GM18951 (cell line): ENCODE data around the gene EPHB2.

Experiments
- POLR2A ChIP-seq: IDR thresholded peaks from 4 replicates; pipeline ENCODE4 v1.6.1; 2011; ENCODE audit warnings: mild to moderate bottlenecking; ENCODE audit not compliant: insufficient read length, insufficient read depth; ENCODE audit errors: extremely low read depth
- in situ Hi-C: fragments of 300-500 bp; cut with MboI; formaldehyde crosslinking; loops from one replicate; pipeline ENCODE4 v1.12.0; 2022; ENCODE audit warnings: low sequenced_read_pairs, mixed read lengths, inconsistent platforms; ENCODE audit not compliant: unreplicated experiment

The EPHB2 gene

GRCh38 chr1:22790232-22791008 is 79.8 kb downstream of the EPHB2 start:
- in situ Hi-C loops: no loop called here
- TF ChIP-seq POLR2A: no peak

- in situ Hi-C loops: no loop called here
These were observed 81.2 kb downstream of the EPHB2 start for GRCh38 chr1:22791831-22792347.

GRCh38 chr1:22792396-22793160 is 81.9 kb downstream of the EPHB2 start:
- TF ChIP-seq POLR2A: no peak

More at GRCh38 chr1:22791831-22792347, 81.2 kb downstream of the EPHB2 start:
- no peak for TF ChIP-seq POLR2A

GRCh38 chr1:22793647-22794046 is 83.0 kb downstream of the EPHB2 start:
- TF ChIP-seq POLR2A: no peak
- in situ Hi-C loops: no loop called here

More at GRCh38 chr1:22792396-22793160, 81.9 kb downstream of the EPHB2 start:
- in situ Hi-C loops: no loop called here

GRCh38 chr1:22794647-22795365 is 84.2 kb downstream of the EPHB2 start:
- in situ Hi-C loops: no loop called here
- TF ChIP-seq POLR2A: no peak

GRCh38 chr1:22795366-22795714 is 84.7 kb downstream of the EPHB2 start:
- no peak for TF ChIP-seq POLR2A
- in situ Hi-C loops: no loop called here

GRCh38 chr1:22796642-22797041 is 86.0 kb downstream of the EPHB2 start:
- in situ Hi-C loops: no loop called here

GRCh38 chr1:22798083-22798482 is 87.4 kb downstream of the EPHB2 start:
- TF ChIP-seq POLR2A: no peak
- in situ Hi-C loops: no loop called here

More at GRCh38 chr1:22796642-22797041, 86.0 kb downstream of the EPHB2 start:
- TF ChIP-seq POLR2A: no peak

- in situ Hi-C loops: no loop called here
- TF ChIP-seq POLR2A: no peak
These were observed 89.3 kb downstream of the EPHB2 start for GRCh38 chr1:22799971-22800370.

GRCh38 chr1:22800629-22801028 is 90.0 kb downstream of the EPHB2 start:
- in situ Hi-C loops: no loop called here
- TF ChIP-seq POLR2A: no peak

GRCh38 chr1:22801347-22801746 is 90.7 kb downstream of the EPHB2 start:
- in situ Hi-C loops: no loop called here
- TF ChIP-seq POLR2A: no peak

GRCh38 chr1:22801761-22802160 is 91.1 kb downstream of the EPHB2 start:
- in situ Hi-C loops: no loop called here

GRCh38 chr1:22803833-22804232 is 93.2 kb downstream of the EPHB2 start:
- TF ChIP-seq POLR2A: no peak
- in situ Hi-C loops: no loop called here

More at GRCh38 chr1:22801761-22802160, 91.1 kb downstream of the EPHB2 start:
- TF ChIP-seq POLR2A: no peak

GRCh38 chr1:22804406-22804805 is 93.8 kb downstream of the EPHB2 start:
- in situ Hi-C loops: no loop called here
- TF ChIP-seq POLR2A: no peak
